ENCODE measurements around the gene ARL15. TPM values are rescaled to one million over a fixed set of nuclear protein-coding genes. Genes with fewer than 3 reads are reported as not detected.

The ARL15 gene
- total RNA-seq, 1 experiment from 2014 or later, result 0.64 TPM

- in situ Hi-C loops (cut with HindIII; ENCODE audit: low sequenced_read_pairs), result no loop called here
- DNase-seq (ENCODE audit: low spot score), result no peak
Measured at GRCh38 chr5:54021431-54022164, 288.8 kb downstream of the ARL15 start.

GRCh38 chr5:54018438-54018837 is 291.9 kb downstream of the ARL15 start:
- in situ Hi-C loops (cut with HindIII; ENCODE audit: low sequenced_read_pairs), result no loop called here
- no peak for DNase-seq (ENCODE audit: low spot score)

GRCh38 chr5:54017580-54017979 is 292.8 kb downstream of the ARL15 start:
- no peak for DNase-seq (ENCODE audit: low spot score)
- in situ Hi-C loops (cut with HindIII; ENCODE audit: low sequenced_read_pairs), result no loop called here

GRCh38 chr5:54013556-54014194 is 296.7 kb downstream of the ARL15 start:
- DNase-seq (ENCODE audit: low spot score), result no peak
- in situ Hi-C loops (cut with HindIII; ENCODE audit: low sequenced_read_pairs), result no loop called here

GRCh38 chr5:54009828-54010227 is 300.5 kb downstream of the ARL15 start:
- in situ Hi-C loops (cut with HindIII; ENCODE audit: low sequenced_read_pairs), result no loop called here
- no peak for DNase-seq (ENCODE audit: low spot score)

GRCh38 chr5:54009357-54009756 is 301.0 kb downstream of the ARL15 start:
- in situ Hi-C loops (cut with HindIII; ENCODE audit: low sequenced_read_pairs), result no loop called here
- peak; percentile 3 for DNase-seq (ENCODE audit: low spot score)

GRCh38 chr5:54007827-54008777 is 302.3 kb downstream of the ARL15 start:
- in situ Hi-C loops (cut with HindIII; ENCODE audit: low sequenced_read_pairs), result no loop called here
- no peak for DNase-seq (ENCODE audit: low spot score)

- no peak for DNase-seq (ENCODE audit: low spot score)
- in situ Hi-C loops (cut with HindIII; ENCODE audit: low sequenced_read_pairs), result no loop called here
Measured at GRCh38 chr5:54004697-54005096, 305.7 kb downstream of the ARL15 start.

GRCh38 chr5:54002779-54003178 is 307.6 kb downstream of the ARL15 start:
- in situ Hi-C loops (cut with HindIII; ENCODE audit: low sequenced_read_pairs), result no loop called here
- no peak for DNase-seq (ENCODE audit: low spot score)

- in situ Hi-C loops (cut with HindIII; ENCODE audit: low sequenced_read_pairs), result no loop called here
- no peak for DNase-seq (ENCODE audit: low spot score)
Measured at GRCh38 chr5:54001976-54002775, 308.2 kb downstream of the ARL15 start.

GRCh38 chr5:54000011-54000410 is 310.4 kb downstream of the ARL15 start:
- no peak for DNase-seq (ENCODE audit: low spot score)
- in situ Hi-C loops (cut with HindIII; ENCODE audit: low sequenced_read_pairs), result no loop called here

- in situ Hi-C loops (cut with HindIII; ENCODE audit: low sequenced_read_pairs), result no loop called here
- no peak for DNase-seq (ENCODE audit: low spot score)
Measured at GRCh38 chr5:53997736-53998627, 312.4 kb downstream of the ARL15 start.

- no peak for DNase-seq (ENCODE audit: low spot score)
Measured at GRCh38 chr5:53996008-53996407, 314.4 kb downstream of the ARL15 start.

GRCh38 chr5:53994148-53994547 is 316.2 kb downstream of the ARL15 start:
- in situ Hi-C loops (cut with HindIII; ENCODE audit: low sequenced_read_pairs), result no loop called here
- no peak for DNase-seq (ENCODE audit: low spot score)

More at GRCh38 chr5:53996008-53996407, 314.4 kb downstream of the ARL15 start:
- in situ Hi-C loops (cut with HindIII; ENCODE audit: low sequenced_read_pairs), result no loop called here

- DNase-seq (ENCODE audit: low spot score), result no peak
Measured at GRCh38 chr5:53991942-53992341, 318.4 kb downstream of the ARL15 start.

GRCh38 chr5:53987101-53987500 is 323.3 kb downstream of the ARL15 start:
- in situ Hi-C loops (cut with HindIII; ENCODE audit: low sequenced_read_pairs), result no loop called here
- DNase-seq (ENCODE audit: low spot score), result no peak

More at GRCh38 chr5:53991942-53992341, 318.4 kb downstream of the ARL15 start:
- in situ Hi-C loops (cut with HindIII; ENCODE audit: low sequenced_read_pairs), result no loop called here

GRCh38 chr5:53985796-53986195 is 324.6 kb downstream of the ARL15 start:
- in situ Hi-C loops (cut with HindIII; ENCODE audit: low sequenced_read_pairs), result no loop called here
- DNase-seq (ENCODE audit: low spot score), result no peak

GRCh38 chr5:53984971-53985370 is 325.4 kb downstream of the ARL15 start:
- no peak for DNase-seq (ENCODE audit: low spot score)
- in situ Hi-C loops (cut with HindIII; ENCODE audit: low sequenced_read_pairs), result no loop called here

All from G401 (cell line).